CD4-positive, alpha-beta T cell treated with Interleukin-15 for 4 hours (primary cell): ENCODE results near the gene PCYT2.

Source experiments
- DNase-seq: peaks from one replicate; pipeline ENCODE4 v3.0.0-alpha.2; 2020; ENCODE audit warnings: low spot score

PCYT2 gene

DNA sequence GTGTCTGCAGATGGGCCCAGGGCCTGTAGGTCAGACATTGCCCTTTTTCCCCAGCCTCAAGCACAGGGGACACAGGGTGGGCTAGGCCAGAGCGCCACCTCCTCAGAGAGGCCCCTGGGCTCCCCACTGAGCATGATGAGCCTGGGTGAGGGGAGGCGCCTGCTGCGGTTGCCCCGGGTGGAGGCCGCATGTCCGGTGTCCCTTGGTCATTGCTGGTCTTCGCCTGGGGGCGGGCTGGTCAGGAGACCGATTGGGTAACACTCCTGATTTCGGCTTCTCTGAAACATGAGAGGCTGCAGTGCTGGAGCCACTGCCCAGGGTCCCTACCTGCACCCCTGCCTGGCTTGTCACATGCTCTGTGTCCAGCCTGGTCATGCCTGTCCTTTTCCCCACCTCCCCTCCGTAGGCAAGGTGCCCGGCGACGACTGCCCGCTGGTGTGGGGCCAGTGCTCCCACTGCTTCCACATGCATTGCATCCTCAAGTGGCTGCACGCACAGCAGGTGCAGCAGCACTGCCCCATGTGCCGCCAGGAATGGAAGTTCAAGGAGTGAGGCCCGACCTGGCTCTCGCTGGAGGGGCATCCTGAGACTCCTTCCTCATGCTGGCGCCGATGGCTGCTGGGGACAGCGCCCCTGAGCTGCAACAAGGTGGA lies 11.6 kb downstream of the PCYT2 start:
- no peak for DNase-seq

DNA sequence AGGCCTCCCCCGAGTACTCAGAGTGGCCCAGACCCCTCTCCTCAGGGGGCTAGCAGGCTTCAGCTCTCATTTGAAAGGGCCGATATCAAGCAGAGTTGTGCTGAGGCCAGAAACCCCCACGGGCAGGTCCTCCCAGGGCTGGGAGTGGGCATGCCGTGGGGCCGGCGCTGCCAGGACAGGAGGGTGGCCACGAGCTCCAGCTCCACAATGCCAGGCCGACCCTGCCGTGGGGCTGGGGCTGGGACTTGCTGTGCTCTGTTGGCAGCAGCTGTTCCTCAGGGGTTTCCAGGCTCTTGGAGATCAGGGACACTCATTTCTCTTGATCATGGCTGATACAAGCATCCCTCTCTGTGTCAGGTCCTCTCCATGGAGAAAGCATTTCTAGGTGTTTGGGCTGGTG lies 12.3 kb downstream of the PCYT2 start:
- DNase-seq = no peak

DNA sequence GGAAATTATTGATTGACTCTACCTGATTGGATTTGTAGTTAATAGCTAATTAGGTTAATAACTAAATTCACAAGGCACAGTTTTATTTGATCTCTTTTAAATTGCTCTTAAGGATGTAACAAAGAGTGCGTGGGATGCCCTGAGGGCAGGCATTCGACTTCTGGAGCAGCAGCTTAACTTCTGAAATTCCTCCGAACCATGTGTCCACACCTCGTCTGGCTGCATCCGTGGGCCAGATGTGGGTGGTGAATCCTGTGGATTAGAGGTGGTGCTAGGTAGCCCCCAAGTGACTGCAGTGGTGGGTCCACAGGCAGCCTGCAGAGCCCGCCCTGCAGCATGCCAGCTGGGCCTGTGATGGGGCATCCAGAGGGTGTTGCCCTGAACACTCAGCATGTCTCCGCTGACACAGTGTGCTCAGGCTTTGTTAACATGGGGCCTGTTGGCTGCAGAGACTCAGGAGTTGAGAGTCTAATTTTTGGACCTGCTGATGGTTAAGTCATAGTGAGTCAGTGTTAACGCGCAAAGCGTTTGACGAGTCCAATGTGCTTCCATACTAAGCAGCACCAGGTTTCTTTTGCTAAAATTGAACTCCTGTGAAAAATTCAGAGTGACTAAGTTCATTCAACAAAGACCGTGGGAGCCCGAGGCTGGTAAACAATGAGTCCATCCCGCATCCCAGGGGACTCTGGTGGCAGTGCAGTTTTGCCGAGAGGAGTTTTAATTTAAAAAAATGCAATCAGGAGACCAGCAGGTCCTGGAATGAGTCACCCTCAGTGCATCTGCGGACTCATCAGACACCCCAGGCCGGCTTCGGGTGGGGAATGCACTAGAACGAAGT lies 13.0 kb downstream of the PCYT2 start:
- DNase-seq = no peak

DNA sequence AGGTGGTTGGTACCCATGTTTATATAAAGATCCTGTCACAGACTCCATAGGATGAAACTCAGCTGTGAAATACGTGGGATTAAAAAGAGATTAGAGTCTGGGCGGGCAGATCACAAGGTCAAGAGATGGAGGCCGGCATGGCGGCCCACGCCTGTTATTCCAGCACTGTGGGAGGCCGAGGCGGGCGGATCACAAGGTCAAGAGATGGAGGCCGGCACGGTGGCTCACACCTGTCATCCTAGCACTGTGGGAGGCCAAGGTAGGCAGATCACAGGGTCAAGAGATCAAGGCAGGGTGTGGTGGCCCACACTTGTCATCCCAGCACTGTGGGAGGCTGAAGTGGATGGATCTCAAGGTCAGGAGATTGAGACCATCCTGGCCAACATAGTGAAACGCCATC lies 15.8 kb downstream of the PCYT2 start:
- DNase-seq = no peak

DNA sequence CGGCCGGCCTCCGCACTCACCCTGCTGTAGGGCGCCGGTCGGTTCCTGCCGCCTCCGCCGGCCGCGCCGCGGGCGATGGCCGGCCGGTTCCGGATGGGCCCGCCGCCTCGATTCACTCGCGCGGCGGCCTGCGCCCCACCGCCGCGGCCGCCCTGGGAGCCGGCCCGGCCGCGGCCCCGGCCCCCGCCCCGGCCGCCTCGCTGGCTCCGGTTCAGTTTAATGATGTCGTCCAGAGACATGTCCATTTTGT lies 20.0 kb downstream of the PCYT2 start:
- no peak for DNase-seq

DNA sequence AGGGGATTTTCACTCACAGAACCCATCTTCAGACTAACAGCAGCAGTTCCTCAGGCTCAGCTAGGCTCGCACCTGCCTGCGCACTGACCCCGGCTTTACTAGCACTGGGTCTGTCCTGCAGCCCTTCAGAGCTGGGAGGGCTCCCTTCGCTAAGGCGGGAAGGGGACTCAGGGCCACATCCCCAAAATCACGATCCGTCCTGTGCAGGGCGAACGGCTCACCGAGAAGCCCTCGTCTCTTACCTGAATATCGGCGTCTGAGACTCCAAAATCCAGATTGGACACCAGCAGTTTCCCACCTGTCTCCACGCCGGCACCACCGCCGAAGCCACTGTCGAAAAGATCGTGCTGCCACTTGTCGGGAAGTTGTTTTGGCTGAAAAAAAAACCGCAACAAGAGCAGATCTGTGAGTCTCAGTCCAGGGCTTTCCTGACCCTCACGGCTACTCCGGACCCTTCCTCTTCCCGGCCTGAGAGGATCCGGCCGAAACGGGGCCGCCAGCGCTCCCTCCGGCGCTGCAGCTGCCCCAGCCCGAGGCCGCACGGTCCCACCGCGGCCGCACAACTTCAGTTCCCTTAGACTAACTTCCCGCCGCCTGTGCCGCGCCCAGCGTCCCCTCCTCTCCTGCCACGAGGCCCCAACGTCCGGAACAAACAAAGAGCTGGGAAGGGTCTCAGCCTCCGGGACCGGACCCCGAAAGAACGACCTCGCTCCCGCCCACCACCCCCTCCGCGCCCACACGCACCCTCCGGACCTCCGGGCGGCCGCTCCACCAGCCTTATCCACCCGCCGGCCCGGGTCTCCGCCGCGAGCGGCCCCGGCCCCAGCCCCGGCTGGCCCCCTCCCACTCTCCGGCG lies 20.5 kb downstream of the PCYT2 start:
- no peak for DNase-seq

DNA sequence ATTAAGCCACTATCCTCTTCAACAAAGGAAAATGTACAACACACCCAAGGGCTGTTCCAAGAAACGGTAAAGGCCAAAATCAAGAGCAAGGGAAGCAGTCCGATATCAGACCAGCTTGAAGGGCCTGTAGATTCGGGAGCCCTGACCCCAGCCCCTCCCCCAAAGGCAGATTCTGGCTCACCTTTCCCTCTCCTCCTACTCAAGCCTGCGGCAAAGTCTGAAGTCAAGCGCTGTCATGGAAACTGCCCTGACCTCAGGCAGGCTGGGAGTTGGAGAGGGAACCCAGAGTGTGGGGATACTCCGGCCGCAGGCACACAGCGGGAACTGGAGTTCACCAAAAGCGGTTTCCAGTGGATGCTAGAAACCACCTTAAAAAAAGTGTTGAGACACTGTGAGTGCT lies 21.6 kb downstream of the PCYT2 start:
- DNase-seq = no peak

DNA sequence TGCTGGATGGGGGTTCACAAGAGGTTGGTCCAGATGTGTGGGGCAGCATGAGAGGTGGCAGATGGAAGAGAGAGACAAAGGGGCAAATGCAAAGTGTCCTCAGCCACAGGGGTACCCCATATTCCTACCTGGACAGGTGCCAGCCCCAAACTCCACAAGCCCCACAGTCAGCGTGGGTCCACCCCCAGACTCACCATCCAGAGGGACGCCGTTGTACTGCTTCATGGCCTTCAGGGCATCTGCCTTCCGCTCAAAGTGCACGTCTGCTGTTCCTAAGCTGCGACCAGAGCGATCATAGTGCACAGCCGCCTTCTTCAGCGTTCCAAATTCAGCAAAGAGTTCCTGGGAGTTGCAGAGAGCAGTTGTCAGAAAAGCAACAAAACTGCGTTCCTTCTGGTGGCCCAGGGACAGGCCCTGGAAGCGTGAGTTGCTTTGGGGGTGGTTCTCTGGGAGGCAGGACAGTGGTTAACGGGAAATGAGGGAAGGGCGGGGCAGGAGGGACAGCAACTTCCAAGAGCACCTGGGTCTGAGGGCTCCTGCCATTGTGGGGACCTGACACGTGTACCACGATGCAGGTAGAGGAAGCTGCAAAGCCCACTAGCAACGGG lies 22.1 kb downstream of the PCYT2 start:
- DNase-seq = no peak

DNA sequence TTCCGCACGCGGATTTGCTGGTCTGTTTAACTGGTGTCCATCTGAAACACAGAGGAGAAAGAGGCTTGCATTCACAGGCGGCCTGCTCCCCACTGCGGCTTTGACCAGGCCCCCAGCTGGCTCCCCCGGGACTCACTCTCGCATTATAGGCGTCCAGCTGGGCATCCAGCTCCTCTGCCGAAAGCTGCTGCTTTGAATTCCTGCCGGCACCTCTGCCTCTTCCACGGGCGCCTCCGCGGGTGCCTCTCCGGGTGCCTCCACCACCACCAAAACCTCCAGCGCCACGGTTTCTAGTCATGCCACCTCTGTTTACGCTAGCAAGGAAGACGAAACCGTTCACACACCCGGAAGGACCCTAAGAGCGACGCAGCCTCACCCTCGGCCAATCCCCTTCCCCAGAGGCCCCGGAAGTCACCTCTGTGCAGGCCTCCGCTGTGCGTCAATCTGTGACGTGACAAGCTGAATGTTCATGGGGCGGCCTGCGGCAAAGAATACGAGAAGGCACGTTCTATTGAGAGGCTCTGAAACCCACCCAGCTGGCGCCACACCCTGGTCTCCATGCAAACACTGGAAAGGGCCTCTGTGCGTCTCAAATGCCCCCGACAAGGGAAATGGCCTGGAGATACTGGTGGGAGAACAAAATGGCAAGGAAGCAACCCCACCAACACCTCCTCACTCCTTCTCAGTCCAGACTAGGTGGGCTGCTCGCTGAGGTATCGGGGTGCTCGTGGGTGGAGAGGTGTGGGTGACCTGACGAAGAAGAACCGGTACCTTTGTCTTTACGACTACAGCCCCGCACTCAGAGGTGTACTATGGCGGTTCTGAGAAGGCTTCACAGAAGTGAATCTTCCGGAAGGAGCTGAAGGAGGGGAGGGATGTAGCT lies 22.9 kb downstream of the PCYT2 start:
- DNase-seq = no peak

DNA sequence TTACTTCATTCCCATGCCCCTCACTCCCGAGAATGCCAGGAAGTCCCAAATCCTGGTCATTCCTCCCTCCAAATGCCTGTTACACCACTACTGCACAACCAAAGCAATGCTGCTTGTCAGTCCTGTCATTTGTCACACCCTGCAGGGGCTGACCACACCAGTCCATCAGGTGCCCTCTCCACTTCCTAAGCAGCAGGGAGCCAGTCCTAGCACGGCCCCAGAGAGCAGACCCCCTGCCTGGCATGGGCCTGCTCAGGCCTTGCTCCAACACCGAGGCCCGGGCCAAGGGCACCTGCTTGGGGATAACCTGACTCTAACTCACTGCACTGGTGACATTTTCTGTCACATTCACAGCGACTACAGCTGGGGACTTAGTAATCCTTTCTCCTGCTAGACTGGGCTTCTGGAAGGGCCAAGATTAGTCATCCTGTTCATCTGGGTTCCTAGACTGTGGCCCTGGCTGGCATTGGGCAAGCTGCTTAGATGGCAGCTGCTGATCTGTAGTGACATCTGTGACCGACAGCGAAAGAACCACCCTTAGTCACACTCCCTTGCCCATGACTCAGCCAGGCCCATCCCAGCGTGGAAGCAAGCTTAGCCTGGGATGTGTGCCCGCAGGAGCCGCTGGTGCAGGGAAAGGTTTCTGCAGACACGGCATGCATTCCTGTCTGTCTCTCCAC lies 25.2 kb downstream of the PCYT2 start:
- no peak for DNase-seq

DNA sequence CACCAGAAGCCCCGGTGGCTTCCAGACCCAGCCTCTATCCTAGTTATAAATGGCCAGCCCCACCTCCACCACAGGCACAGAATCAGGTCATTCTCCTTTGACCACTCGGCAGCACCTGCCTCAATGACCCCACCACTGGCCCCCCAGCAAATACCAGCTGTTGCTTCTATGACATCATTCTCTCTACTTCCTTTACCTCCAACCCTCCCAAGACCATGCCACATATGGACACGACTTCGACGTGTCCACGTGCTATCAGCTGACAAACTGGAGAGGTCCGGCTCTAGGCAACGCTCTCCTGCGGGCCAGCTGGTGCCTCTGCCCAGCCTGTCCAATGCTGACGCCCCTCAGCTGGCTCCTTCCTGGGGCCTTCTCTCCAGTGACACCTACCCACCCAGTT lies 25.7 kb downstream of the PCYT2 start:
- DNase-seq = no peak

DNA sequence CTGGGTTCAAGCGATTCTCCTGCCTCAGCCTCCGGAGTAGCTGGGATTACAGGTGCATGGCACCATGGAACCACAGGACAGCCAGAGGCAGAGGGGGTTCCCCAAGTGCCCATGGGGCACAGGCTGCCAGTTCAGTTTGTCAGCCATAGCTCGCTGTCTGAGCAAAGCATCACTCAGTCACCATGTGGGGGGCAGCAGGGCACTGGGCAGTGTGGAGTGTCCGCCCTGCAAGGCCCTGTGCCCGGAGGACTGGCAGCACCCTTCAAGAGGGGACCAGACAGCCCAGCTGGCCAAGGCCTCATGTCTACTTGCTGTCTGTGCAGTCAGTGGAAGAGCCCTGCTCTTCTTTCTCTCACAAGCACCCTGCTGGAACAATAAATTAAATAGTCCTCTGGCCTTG lies 26.2 kb downstream of the PCYT2 start:
- DNase-seq = no peak

DNA sequence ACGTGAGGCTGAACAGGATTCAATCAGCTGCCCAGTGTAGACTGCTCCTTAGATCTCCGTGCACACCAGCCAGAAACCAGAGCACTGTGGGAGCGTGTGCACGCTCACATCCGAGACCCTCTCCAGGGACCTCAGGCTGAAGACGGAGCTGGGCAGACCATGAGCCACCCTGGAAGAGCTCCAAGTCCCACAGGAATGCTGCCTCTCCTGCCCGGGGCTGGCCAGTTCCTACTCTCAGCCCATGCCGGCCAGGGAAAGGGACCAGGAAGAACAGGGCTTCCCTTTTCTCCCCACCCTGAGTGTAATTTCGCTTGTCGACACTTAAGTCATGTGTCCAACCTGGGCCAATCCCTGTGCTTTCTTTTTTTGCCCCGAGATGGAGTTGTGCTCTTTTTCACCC lies 26.7 kb downstream of the PCYT2 start:
- DNase-seq = no peak

DNA sequence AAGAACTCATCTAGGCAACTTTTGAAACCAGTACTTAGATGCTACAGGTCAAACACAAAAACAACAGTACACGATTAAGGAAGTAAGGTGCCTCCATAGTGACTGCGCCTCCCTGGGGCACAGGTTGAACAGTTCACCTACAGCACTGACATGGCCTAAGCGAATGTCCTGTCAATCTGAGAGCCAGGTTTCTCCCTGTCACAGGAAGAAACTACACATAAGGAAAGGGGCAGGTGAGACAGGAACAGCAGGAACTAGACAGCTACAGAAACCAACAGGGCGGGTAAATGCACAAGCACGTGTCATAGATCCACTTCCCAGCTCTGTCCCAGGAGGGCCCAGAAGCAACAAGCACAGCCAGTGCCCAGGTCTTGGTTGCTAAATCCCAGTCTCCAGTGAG lies 32.1 kb downstream of the PCYT2 start:
- DNase-seq = no peak

DNA sequence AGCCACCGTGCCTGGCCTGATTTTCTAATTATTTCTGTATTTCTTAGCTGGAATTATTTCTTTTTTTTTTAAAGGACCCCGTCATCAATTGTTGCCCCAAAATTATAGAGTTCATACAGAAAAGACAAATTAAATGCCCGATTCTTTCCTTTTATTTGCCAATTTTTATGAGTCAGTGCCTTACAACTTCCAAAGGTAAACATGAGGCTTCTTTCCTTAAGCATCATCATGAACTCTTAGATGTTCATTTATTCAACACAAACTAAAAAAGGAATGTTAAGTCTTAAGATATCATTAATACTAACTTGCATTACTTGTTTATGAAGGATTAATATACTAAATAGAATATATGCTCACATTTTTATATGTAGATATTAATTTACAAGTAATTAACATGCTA lies 32.9 kb downstream of the PCYT2 start:
- DNase-seq = no peak

DNA sequence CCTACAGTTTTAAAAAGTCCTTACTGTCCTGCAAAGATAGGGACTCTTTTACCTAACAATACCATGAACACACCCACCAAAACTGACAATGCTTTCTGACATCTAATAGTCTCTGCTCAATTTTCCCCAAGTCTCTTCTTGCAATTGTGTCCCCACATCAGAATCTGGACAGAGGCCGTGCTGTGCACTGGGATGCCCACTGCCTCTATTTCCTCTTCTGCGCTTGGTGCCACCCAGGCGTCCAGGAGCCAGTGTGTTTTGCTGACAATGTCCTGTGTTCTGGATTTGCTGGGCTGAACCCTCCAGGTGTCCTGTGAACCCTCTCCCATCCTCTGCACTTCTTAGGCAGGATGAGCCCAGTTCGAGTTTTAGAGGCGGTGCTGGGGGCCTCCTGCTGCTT lies 33.6 kb downstream of the PCYT2 start:
- DNase-seq = no peak

DNA sequence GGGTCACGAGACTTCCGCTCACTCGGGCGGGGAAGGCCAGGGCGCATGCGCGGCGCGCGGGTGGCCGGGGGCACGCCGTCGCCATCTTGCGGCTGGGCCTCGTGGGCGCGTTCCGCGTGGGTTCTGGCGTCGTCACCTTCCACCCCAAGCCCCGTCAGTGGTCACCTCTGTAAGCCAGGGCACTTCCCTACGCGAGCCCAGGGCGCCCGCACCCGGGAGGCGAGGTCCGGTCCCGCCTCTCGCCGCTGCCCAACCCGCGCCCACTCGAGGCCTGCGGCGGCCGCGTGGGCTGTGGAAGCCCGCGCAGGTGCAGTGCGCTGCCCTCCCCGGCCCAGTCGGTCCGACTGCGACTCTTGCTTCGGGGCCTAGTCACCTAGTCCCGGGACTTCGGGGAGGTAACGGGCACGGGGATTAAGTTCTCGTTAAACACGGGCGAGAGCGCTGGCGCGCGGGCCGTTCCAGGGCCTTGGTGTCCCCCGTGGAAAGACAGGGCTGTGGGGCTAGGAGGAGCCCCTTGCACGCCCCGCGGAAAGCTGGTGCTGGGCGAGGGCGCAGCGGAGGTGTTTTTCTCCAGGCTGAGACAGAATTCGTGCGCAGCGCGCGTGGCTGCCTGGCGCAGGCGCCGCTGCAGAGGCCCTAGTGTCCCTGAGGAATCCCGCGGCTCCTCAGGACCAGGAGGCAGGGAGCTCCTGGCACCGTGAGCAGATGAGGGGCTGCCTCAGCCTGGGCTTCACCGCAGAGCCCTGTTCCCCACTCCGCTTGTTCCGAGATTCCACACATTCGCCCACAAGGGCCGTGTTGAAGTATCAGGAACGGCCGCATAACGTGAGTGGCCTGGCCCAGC lies 39.6 kb downstream of the PCYT2 start:
- peak; percentile 96 for DNase-seq

DNA sequence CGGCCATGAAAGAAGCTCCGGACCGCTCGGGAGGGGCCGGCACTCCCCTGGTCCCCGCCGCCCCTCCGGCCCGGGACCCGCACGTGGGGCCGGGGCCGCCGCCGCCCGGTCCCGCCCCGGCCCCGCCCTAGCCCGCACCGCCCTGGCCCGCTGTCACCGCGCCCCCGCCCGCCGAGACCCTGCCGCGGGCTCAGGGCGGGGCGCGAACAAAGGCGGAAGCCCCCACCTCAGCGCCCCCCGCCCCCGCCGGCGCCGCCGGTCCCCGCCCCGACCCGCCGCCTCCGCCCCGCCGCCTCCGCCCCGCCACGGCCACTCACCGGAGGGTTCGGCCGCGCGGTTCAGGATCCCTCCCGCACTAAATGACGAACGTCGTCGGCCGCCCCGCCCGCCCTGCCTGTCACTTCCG lies 40.2 kb downstream of the PCYT2 start, which contains the start of gene ARHGDIA:
Gene ARHGDIA, minus strand, starts transcription at position 357 of the 406 bp plus-strand sequence. CDS start 1,407 bp downstream, outside the sequence.
- no peak for DNase-seq

DNA sequence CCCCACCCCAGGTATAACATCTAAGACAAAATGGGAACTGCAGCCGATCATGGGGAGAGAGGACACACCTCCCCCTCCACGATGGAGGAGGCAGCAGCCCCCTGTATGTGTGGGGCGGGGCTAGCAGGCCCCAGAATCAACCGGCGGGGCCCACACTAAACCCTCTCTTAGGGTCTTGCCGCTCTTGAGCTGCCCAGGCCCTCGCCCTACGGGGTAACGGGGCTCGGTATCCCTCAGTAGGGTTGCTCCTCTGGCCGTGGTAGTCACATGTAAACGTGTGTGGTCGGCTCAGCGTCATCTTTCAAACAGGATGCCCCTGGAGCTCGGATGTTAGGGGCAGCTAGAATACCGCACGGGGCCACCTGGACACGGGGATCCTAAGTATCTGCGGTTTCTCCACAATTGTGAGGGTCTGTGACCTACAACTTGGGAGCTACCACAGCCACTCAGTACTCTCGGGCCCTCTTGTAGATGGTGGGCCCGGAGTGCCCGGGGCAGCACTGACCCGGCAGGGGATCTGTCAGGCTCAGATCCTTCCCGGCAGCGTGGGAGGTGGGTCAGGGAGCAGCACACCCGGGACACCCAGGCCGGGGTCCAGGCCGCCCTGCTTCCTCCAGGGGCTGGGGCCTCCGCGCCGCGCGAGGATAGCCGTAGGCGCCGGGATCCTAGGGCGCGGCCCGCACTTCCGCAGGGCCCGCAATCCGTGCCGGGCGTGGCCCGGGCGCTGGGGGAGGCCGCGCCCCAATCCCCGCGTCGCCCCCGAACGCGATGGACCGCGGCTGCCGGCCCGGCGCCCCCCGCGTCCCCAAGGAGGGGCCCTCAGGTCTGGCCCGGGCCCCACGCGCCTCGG lies 40.8 kb downstream of the PCYT2 start:
- DNase-seq = peak; percentile 36
